ENCODE results near the gene NAGLU. TPM values are rescaled to one million over a fixed set of nuclear protein-coding genes. Genes with fewer than 3 reads are reported as not detected.

The NAGLU gene
- total and polyA plus RNA-seq, 9 donors: 15.4 to 24.1 (median 20.6) TPM

DNA sequence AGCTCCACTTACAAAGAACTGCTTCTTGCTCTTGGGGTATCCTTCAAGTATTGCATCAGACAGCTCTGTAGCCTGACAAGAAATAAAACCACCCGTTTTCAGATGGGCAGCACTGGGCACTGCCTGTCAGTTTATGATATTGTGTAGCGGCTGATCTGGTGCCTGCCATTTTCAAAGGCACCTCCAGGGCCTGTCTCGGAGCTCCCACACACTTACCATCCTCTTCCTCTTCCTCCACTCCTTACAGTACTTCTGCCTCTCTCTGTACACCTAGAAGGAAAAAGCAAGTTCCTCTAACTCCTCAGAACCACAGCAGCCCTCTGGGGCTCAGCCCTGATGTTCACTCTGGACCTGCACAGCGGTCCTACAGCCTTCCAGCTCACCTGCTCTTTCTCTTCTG, 37.1 kb downstream of the NAGLU start:
- H3K4me3 ChIP-seq (ENCODE audit: low read length): no peak overlapping the region
- H3K9me3 ChIP-seq (replicated peaks; ENCODE audit: control insufficient read depth, low read depth, low read length): no peaks in the 10 kb centered on the region
- WGBS (ENCODE audit: insufficient coverage): 93% methylated on average over 4 of the region's 4 CpGs
- DNase-seq: no peak
- peaks cover 15% of the 10 kb centered on the region for H3K4me1 ChIP-seq (ENCODE audit: control insufficient read depth, insufficient read depth, low read length)
- peaks cover 70% of the 10 kb centered on the region for H3K36me3 ChIP-seq (ENCODE audit: control insufficient read depth, insufficient read depth, low read length)
- no peak overlapping the region for H3K27ac ChIP-seq (ENCODE audit: low read length)
- H3K27me3 ChIP-seq (ENCODE audit: control insufficient read depth, insufficient read depth, low read length): no peaks in the 10 kb centered on the region

DNA sequence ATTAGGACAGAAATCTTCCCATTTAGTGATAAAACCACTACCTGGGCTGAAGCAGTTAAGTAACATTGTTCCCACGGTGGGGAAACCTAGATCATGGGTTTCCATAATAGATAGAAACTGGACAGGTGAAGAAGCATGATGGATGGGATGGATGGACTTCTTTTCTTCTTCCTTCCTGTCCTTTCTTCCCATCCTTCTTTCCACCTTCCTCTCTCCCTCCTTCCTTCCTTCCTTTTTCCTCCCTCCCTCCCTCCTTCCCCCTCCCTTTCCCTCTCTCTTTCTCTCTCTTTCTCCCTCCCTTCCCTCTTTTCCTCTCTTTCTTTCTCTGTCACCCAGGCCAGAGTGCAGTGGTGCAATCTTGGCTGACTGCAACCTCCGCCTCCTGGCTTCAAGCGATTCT, 38.4 kb downstream of the NAGLU start:
- Histone ChIP-seq H3K9me3 (replicated peaks; ENCODE audit: control insufficient read depth, low read depth, low read length) (no peaks in the 10 kb centered on the region), H3K4me1 (ENCODE audit: control insufficient read depth, insufficient read depth, low read length) (peaks cover 17% of the 10 kb centered on the region), H3K27ac (ENCODE audit: low read length) (no peak overlapping the region), H3K4me3 (ENCODE audit: low read length) (no peak overlapping the region), H3K27me3 (ENCODE audit: control insufficient read depth, insufficient read depth, low read length) (no peaks in the 10 kb centered on the region), H3K36me3 (ENCODE audit: control insufficient read depth, insufficient read depth, low read length) (peaks cover 57% of the 10 kb centered on the region)
- WGBS (ENCODE audit: insufficient coverage): 90% methylated on average over 2 of the region's 3 CpGs
- no peak for DNase-seq

DNA sequence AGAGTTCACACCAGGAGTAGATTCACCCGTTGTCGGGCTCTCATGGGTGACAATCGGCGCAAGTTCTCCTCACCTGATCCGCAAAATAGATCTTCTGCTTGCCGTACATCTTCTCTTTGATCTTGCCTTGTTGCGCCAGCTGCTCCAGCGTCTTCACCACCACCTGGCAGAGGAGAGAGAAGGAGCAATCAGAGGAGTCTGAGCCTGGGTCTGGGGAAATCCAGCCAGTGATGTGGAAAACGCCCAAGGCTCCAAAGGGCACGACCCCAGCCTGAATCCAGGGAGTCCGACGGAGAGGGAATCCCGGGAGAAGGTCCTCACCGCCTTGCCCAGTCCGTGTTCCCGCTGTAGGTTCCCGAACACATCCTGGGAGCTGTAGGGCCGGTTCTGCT, 41.1 kb downstream of the NAGLU start:
- Histone ChIP-seq H3K9me3 (replicated peaks; ENCODE audit: control insufficient read depth, low read depth, low read length) (no peaks in the 10 kb centered on the region), H3K27ac (ENCODE audit: low read length) (peak overlapping the region; percentile 94), H3K4me1 (ENCODE audit: control insufficient read depth, insufficient read depth, low read length) (peaks cover 17% of the 10 kb centered on the region), H3K27me3 (ENCODE audit: control insufficient read depth, insufficient read depth, low read length) (no peaks in the 10 kb centered on the region), H3K4me3 (ENCODE audit: low read length) (peak overlapping the region; percentile 89), H3K36me3 (ENCODE audit: control insufficient read depth, insufficient read depth, low read length) (peaks cover 57% of the 10 kb centered on the region)
- DNase-seq: no peak
- 1% methylated on average over 12 of the region's 18 CpGs for WGBS (ENCODE audit: insufficient coverage)

DNA sequence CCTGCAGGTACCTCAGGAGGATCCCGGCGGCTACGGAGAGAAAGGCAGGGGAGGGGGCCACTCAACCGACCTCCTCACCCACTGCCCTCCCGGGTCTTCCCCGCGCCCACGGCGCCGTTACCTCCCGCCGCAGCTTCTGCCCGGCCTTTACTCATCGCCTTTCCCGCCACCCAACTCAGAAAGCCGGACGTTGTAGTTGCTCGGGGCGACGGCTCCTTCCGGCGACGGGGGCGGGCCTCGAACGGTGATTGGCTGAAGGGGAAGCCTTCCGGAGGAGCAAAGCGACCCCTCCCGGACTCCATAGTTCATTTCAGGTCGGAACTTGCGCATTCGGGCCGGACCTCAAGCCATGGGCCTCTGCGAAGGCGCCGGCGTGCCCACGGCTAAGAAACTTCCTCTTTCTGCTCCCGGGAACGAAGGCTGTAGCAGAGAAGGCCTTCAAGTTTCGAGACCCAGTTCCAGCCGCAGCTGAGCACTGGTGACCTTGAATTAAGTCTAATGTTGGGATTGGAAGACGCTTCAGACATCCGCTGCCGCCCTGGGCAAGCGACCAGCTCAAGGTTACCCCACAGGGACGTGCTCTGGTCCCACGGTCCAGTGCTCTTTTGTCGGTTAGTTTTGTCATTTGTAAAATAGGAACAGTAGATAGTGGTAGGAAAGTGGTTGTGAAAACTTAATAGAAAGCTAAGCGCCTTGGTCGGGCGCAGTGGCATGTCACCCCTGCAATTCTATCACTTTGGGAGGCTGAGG, 41.7 kb downstream of the NAGLU start, which contains the start of gene PSMC3IP:
PSMC3IP (minus strand) TSS at position 198 of the 750 bp plus-strand sequence; CDS start at position 155, 43 bp downstream.
- peak; percentile 98 for DNase-seq
- WGBS (ENCODE audit: insufficient coverage): under 1% methylated on average over 51 of the region's 52 CpGs

DNA sequence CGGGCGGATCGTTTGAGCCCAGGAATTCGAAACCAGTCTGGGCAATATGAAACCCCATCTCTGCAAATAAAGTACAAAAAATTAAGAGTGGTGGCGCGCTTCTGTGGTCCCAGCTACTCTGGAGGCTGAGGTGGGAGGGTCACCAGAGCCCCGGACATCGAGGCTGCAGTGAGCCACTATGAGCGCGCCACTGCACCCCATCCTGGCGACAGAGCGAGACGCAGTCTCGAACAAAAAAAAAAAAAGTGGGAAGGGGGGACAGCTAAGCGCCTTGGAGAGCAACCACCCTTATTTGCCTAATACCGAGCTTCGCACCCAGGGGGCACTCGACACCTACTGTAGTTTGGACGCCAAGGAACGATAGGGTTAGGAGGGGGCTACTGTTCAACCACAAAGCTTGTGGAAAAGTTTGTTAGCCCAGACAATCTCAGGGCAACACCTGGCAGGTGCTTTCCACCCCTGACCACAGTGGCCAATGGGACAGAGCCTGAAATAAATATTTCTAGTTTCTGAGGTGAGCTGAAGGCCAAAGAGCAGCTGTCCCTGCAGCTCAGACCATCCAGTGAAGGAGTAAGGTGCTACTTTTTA, 42.3 kb downstream of the NAGLU start:
- peak; percentile 85 for DNase-seq
- Histone ChIP-seq H3K27ac (ENCODE audit: low read length) (peak overlapping the region; percentile 94), H3K4me1 (ENCODE audit: control insufficient read depth, insufficient read depth, low read length) (peaks cover 17% of the 10 kb centered on the region), H3K36me3 (ENCODE audit: control insufficient read depth, insufficient read depth, low read length) (peaks cover 57% of the 10 kb centered on the region), H3K9me3 (replicated peaks; ENCODE audit: control insufficient read depth, low read depth, low read length) (no peaks in the 10 kb centered on the region), H3K4me3 (ENCODE audit: low read length) (peak overlapping the region; percentile 89), H3K27me3 (ENCODE audit: control insufficient read depth, insufficient read depth, low read length) (no peaks in the 10 kb centered on the region)
- 0% methylated on average over 6 of the region's 20 CpGs for WGBS (ENCODE audit: insufficient coverage)

More for the DNA sequence above, 41.7 kb downstream of the NAGLU start, which contains the start of gene PSMC3IP:
- Histone ChIP-seq H3K36me3 (ENCODE audit: control insufficient read depth, insufficient read depth, low read length) (peaks cover 57% of the 10 kb centered on the region), H3K27me3 (ENCODE audit: control insufficient read depth, insufficient read depth, low read length) (no peaks in the 10 kb centered on the region), H3K27ac (ENCODE audit: low read length) (peak within 1 kb of the TSS; percentile 94), H3K9me3 (replicated peaks; ENCODE audit: control insufficient read depth, low read depth, low read length) (no peaks in the 10 kb centered on the region), H3K4me1 (ENCODE audit: control insufficient read depth, insufficient read depth, low read length) (peaks cover 17% of the 10 kb centered on the region), H3K4me3 (ENCODE audit: low read length) (peak within 1 kb of the TSS; percentile 89)

DNA sequence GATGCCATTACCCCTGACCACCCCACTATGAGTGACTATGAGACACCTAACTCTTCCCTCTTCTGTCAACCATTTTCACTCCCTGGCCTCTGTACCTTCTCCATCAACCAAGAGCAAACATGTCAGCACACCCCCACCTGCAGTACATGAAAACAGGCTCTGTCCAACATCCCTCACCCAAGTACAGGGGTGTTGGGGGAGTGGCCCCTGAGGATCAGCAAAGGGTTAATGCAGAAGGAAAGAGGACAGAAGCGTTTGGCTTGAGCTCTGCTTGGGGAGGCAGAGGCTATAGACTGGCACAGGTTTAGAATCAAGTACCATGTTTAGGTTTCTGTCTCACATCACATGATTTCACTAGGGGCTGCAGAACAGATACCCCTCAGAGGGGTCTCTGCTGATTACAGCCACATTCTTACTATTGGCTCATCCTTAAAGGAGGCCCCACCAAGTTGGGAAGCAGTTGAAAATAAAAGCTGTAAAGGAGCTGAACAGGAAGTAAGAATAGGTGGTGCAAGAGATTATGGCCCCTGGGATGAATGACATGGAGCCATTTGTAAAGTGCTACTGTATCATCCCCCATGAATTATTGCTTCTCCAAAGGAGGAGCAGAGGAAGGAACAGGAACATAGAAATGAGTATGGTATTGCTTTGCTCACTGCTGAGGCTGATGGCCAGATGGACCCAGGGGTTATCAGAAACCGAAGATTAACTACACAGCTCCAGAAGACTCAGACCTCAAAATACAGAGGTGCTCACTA, 43.9 kb downstream of the NAGLU start:
- WGBS (ENCODE audit: insufficient coverage): no CpG with 5 or more reads among the region's 2 CpGs
- Histone ChIP-seq H3K4me3 (ENCODE audit: low read length) (no peak overlapping the region), H3K27me3 (ENCODE audit: control insufficient read depth, insufficient read depth, low read length) (no peaks in the 10 kb centered on the region), H3K27ac (ENCODE audit: low read length) (no peak overlapping the region), H3K36me3 (ENCODE audit: control insufficient read depth, insufficient read depth, low read length) (peaks cover 60% of the 10 kb centered on the region), H3K9me3 (replicated peaks; ENCODE audit: control insufficient read depth, low read depth, low read length) (no peaks in the 10 kb centered on the region), H3K4me1 (ENCODE audit: control insufficient read depth, insufficient read depth, low read length) (peaks cover 17% of the 10 kb centered on the region)
- DNase-seq: no peak

DNA sequence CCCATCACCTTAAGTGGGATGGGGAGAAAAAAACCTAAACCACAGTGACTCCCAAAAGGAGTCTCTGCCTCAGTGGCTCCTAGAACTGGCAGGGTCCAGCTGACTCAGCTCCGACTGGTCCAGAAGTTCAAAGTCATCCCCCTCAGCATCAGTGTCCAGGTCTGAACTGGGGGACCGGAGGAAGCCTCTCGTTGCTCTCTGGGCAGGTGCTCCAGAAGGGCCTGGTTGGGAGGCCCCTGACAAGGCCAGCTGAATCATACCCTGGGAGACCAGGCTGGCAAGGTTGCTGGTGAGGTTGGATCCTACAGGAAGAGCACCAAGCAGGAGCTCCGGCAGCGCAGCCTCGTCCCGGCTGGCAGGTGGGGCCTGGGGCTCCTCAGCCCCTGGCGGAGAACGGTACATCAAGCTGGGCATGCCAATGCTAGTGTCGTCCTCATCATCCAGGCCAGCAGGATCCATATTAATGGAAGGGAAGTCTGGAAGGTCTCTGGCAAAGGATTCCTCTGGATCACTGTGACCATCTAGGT, 45.8 kb downstream of the NAGLU start:
- H3K9me3 ChIP-seq (replicated peaks; ENCODE audit: control insufficient read depth, low read depth, low read length): no peaks in the 10 kb centered on the region
- no peak overlapping the region for H3K4me3 ChIP-seq (ENCODE audit: low read length)
- no peak for DNase-seq
- H3K36me3 ChIP-seq (ENCODE audit: control insufficient read depth, insufficient read depth, low read length): peaks cover 70% of the 10 kb centered on the region
- 82% methylated on average over 6 of the region's 10 CpGs for WGBS (ENCODE audit: insufficient coverage)
- peaks cover 15% of the 10 kb centered on the region for H3K4me1 ChIP-seq (ENCODE audit: control insufficient read depth, insufficient read depth, low read length)
- no peaks in the 10 kb centered on the region for H3K27me3 ChIP-seq (ENCODE audit: control insufficient read depth, insufficient read depth, low read length)
- no peak overlapping the region for H3K27ac ChIP-seq (ENCODE audit: low read length)

DNA sequence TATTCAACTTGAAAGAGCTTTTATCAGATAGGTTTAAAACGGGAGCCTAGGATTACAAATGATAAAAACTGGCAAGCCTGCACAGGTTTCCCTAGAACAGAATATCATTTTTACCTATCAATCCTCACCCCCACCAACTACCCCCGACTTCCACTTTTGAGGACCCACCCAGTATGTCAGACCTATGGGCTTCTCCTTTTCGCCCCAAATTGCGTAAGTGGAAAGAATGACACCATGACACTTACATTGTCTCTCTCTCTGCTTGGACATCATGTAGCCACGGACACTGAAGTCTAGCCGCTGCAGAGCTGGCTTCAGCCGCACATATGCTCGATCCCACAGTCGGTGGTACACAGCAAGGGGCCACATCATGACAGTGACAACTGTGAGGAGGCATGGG, 48.8 kb downstream of the NAGLU start:
- Histone ChIP-seq H3K27ac (ENCODE audit: low read length) (no peak overlapping the region), H3K4me1 (ENCODE audit: control insufficient read depth, insufficient read depth, low read length) (no peaks in the 10 kb centered on the region), H3K36me3 (ENCODE audit: control insufficient read depth, insufficient read depth, low read length) (peaks cover 88% of the 10 kb centered on the region), H3K4me3 (ENCODE audit: low read length) (no peak overlapping the region), H3K27me3 (ENCODE audit: control insufficient read depth, insufficient read depth, low read length) (no peaks in the 10 kb centered on the region), H3K9me3 (replicated peaks; ENCODE audit: control insufficient read depth, low read depth, low read length) (no peaks in the 10 kb centered on the region)
- DNase-seq: peak; percentile 19
- 90% methylated on average over 7 of the region's 9 CpGs for WGBS (ENCODE audit: insufficient coverage)

DNA sequence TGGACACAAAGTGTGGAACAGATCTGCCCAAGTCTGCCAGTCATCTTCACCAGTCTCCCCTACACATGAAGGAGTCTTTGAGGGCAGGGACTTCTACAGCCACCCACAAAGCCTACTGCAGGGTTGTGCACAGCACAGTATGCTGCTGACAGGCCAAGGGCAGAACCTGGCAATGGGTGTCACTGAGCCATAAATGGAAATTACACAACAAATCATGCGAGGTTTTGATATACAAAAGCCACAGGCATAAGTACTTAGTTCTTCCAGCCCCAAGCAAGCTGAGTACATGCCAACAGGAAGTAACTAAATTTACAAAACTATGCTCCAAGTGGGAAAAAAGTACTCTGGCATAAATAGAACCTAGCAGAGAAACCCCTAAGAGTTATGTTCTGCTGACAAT, 49.3 kb downstream of the NAGLU start:
- Histone ChIP-seq H3K36me3 (ENCODE audit: control insufficient read depth, insufficient read depth, low read length) (peaks cover 88% of the 10 kb centered on the region), H3K4me1 (ENCODE audit: control insufficient read depth, insufficient read depth, low read length) (no peaks in the 10 kb centered on the region), H3K27me3 (ENCODE audit: control insufficient read depth, insufficient read depth, low read length) (no peaks in the 10 kb centered on the region), H3K27ac (ENCODE audit: low read length) (no peak overlapping the region), H3K4me3 (ENCODE audit: low read length) (no peak overlapping the region), H3K9me3 (replicated peaks; ENCODE audit: control insufficient read depth, low read depth, low read length) (no peaks in the 10 kb centered on the region)
- DNase-seq: no peak
- WGBS (ENCODE audit: insufficient coverage): 80% methylated on average over 1 of the region's 1 CpG
